Liver (tissue), 5 donors: ENCODE results near the gene MUCL3. TPM values are rescaled to one million over a fixed set of nuclear protein-coding genes. Genes with fewer than 3 reads are reported as not detected.

Experiments
- polyA plus RNA-seq, 2 donors: library from polyadenylated mRNA; stranded (reverse) in 1 of 2; unstranded in 1 of 2; fragments of 200-250 nt in 1 of 2; fragments of >200 nt in 1 of 2; fragmentation: Nextera tagmentation in 1 of 2; extraction: Ambion mirVana in 1 of 2; gene quantifications; one replicate each; pipeline versions ENCODE4 v1.2.1 to v1.2.3, GENCODE V29; 2013 to 2015
- small RNA-seq: library from RNA; depleted of rRNA; stranded (forward); fragments of <200 nt; gene quantifications from one replicate; pipeline ENCODE3, GENCODE V24; 2014
- total RNA-seq, 2 donors: library from RNA; depleted of rRNA; stranded (reverse); fragments of >200 nt; gene quantifications; one replicate each; pipeline ENCODE4 v1.2.3, GENCODE V29; 2014
- donor health status: healthy.
- donor health status: healthy.
- donor health status: healthy.

The MUCL3 gene
- total and polyA plus RNA-seq, 4 donors = under 0.01 TPM; not detected in 3

Small RNA genes within 50 kb of the gene (small RNA-seq; reads per million reads assigned to genes)
- gene RF00019 = not detected

Other genes starting within 250 kb of the MUCL3 start
- gene NRM, start 250.0 kb upstream of the MUCL3 start, total RNA-seq = 1 to 10 TPM in 1 of 2 donors, under 1 TPM in 1; 0.59 to 2.3 TPM
- gene NRM, start 250.0 kb upstream of the MUCL3 start, polyA plus RNA-seq = 1 to 10 TPM; 2.4 to 3.3 TPM
- 10 to 100 TPM in 1 of 2 donors, 1 to 10 TPM in 1; 9.0 to 15.5 TPM for gene MDC1, start 223.7 kb upstream of the MUCL3 start, total RNA-seq
- gene MDC1, start 223.7 kb upstream of the MUCL3 start, polyA plus RNA-seq = 1 to 10 TPM; 5.9 to 7.7 TPM
- gene TUBB, start 220.6 kb upstream of the MUCL3 start, total RNA-seq = 100 to 1,000 TPM; 197 to 533 TPM
- 100 to 1,000 TPM; 115 to 224 TPM for gene TUBB, start 220.6 kb upstream of the MUCL3 start, polyA plus RNA-seq
- gene FLOT1, start 198.3 kb upstream of the MUCL3 start, total RNA-seq = 10 to 100 TPM; 38.6 to 60.5 TPM
- gene FLOT1, start 198.3 kb upstream of the MUCL3 start, polyA plus RNA-seq = 10 to 100 TPM; 58.4 to 99.8 TPM
- gene IER3, start 196.4 kb upstream of the MUCL3 start, total RNA-seq = 1 to 10 TPM; 1.3 to 6.5 TPM
- 1 to 10 TPM; 6.9 to 8.1 TPM for gene IER3, start 196.4 kb upstream of the MUCL3 start, polyA plus RNA-seq
- gene DDR1, start 56.5 kb upstream of the MUCL3 start, total RNA-seq = 1 to 10 TPM; 4.0 to 5.3 TPM
- gene DDR1, start 56.5 kb upstream of the MUCL3 start, polyA plus RNA-seq = 1 to 10 TPM; 1.2 to 4.8 TPM
- gene GTF2H4, start 32.8 kb upstream of the MUCL3 start, total RNA-seq = 10 to 100 TPM; 11.0 to 13.6 TPM
- gene GTF2H4, start 32.8 kb upstream of the MUCL3 start, polyA plus RNA-seq = 10 to 100 TPM in 1 of 2 donors, 1 to 10 TPM in 1; 6.2 to 15.8 TPM
- gene VARS2, start 26.7 kb upstream of the MUCL3 start, total RNA-seq = 10 to 100 TPM; 10.2 to 23.3 TPM
- gene VARS2, start 26.7 kb upstream of the MUCL3 start, polyA plus RNA-seq = 10 to 100 TPM in 1 of 2 donors, 1 to 10 TPM in 1; 9.4 to 22.4 TPM
- not detected for gene SFTA2, start 8.8 kb upstream of the MUCL3 start, total RNA-seq
- under 1 TPM in 1 of 2 donors, not detected in 1; 0.60 TPM for gene SFTA2, start 8.8 kb upstream of the MUCL3 start, polyA plus RNA-seq
- gene MUC21, start 42.7 kb downstream of the MUCL3 start, total RNA-seq = not detected
- under 1 TPM in 1 of 2 donors, not detected in 1; 0.02 TPM for gene MUC21, start 42.7 kb downstream of the MUCL3 start, polyA plus RNA-seq
- not detected for gene MUC22, start 69.5 kb downstream of the MUCL3 start, total RNA-seq
- gene MUC22, start 69.5 kb downstream of the MUCL3 start, polyA plus RNA-seq = not detected
- gene C6orf15, start 171.6 kb downstream of the MUCL3 start, total RNA-seq = not detected
- not detected for gene C6orf15, start 171.6 kb downstream of the MUCL3 start, polyA plus RNA-seq
- gene PSORS1C1, start 173.8 kb downstream of the MUCL3 start, total RNA-seq = under 1 TPM in 1 of 2 donors, not detected in 1; under 0.01 TPM
- under 1 TPM in 1 of 2 donors, not detected in 1; 0.08 TPM for gene PSORS1C1, start 173.8 kb downstream of the MUCL3 start, polyA plus RNA-seq
- not detected for gene CDSN, start 179.5 kb downstream of the MUCL3 start, total RNA-seq
- not detected for gene CDSN, start 179.5 kb downstream of the MUCL3 start, polyA plus RNA-seq
- gene PSORS1C2, start 198.1 kb downstream of the MUCL3 start, total RNA-seq = not detected
- not detected for gene PSORS1C2, start 198.1 kb downstream of the MUCL3 start, polyA plus RNA-seq
- gene CCHCR1, start 216.8 kb downstream of the MUCL3 start, total RNA-seq = 1 to 10 TPM; 6.9 to 9.9 TPM
- gene CCHCR1, start 216.8 kb downstream of the MUCL3 start, polyA plus RNA-seq = 1 to 10 TPM; 3.1 to 5.6 TPM
- gene TCF19, start 217.6 kb downstream of the MUCL3 start, total RNA-seq = 10 to 100 TPM in 1 of 2 donors, under 1 TPM in 1; 0.67 to 16.8 TPM
- 1 to 10 TPM in 1 of 2 donors, under 1 TPM in 1; 0.63 to 3.4 TPM for gene TCF19, start 217.6 kb downstream of the MUCL3 start, polyA plus RNA-seq
- gene POU5F1, start 229.7 kb downstream of the MUCL3 start, total RNA-seq = 1 to 10 TPM in 1 of 2 donors, not detected in 1; 3.2 TPM
- gene POU5F1, start 229.7 kb downstream of the MUCL3 start, polyA plus RNA-seq = under 1 TPM in 1 of 2 donors, not detected in 1; 0.32 TPM